H9 (cell line): ENCODE measurements around the gene FOXD1. TPM values are rescaled to one million over a fixed set of nuclear protein-coding genes. Genes with fewer than 3 reads are reported as not detected.

Experiments used
- DNase-seq: peaks from one replicate; pipeline ENCODE4 v3.0.0-alpha.2; 2017
- H2AFZ ChIP-seq: one replicate; pipeline ENCODE4 v1.6.1; 2013; ENCODE audit warnings: mild to moderate bottlenecking, low read length, control low read depth, moderate library complexity
- H2AK5ac ChIP-seq: 2 replicates; pipeline ENCODE4 v1.6.1; 2013; ENCODE audit warnings: low read length, control low read depth, mixed read lengths; ENCODE audit not compliant: insufficient read length
- H2BK120ac ChIP-seq: one replicate; pipeline ENCODE4 v1.6.1; 2013; ENCODE audit warnings: low read depth, mild to moderate bottlenecking, low read length, control low read depth, inconsistent platforms; ENCODE audit not compliant: poor library complexity, severe bottlenecking
- H2BK12ac ChIP-seq: 2 replicates; pipeline ENCODE4 v1.6.1; 2013; ENCODE audit warnings: low read length, control low read depth, mixed read lengths, low read depth; ENCODE audit not compliant: insufficient read length
- H2BK15ac ChIP-seq: 2 replicates; pipeline ENCODE4 v1.6.1; 2013; ENCODE audit warnings: low read depth, low read length, control low read depth
- H2BK20ac ChIP-seq: one replicate; pipeline ENCODE4 v1.6.1; 2013; ENCODE audit warnings: low read depth, mild to moderate bottlenecking, low read length, control low read depth, inconsistent platforms; ENCODE audit not compliant: poor library complexity, severe bottlenecking
- H2BK5ac ChIP-seq: 2 replicates; pipeline ENCODE4 v1.6.1; 2013; ENCODE audit warnings: low read length, control low read depth, mixed read lengths; ENCODE audit not compliant: insufficient read length
- H3K14ac ChIP-seq: 2 replicates; pipeline ENCODE4 v1.6.1; 2013; ENCODE audit warnings: low read length, control low read depth; ENCODE audit not compliant: insufficient read depth
- H3K18ac ChIP-seq: 2 replicates; pipeline ENCODE4 v1.6.1; 2013; ENCODE audit warnings: low read depth, mild to moderate bottlenecking, mixed read lengths, low read length, control low read depth; ENCODE audit not compliant: insufficient read length
- H3K23ac ChIP-seq: 2 replicates; pipeline ENCODE4 v1.6.1; 2013; ENCODE audit warnings: low read length, control low read depth, mixed read lengths, low read depth; ENCODE audit not compliant: insufficient read length
- H3K23me2 ChIP-seq: 2 replicates; pipeline ENCODE4 v1.6.1; 2013; ENCODE audit warnings: low read depth, mild to moderate bottlenecking, mixed read lengths, low read length, control low read depth; ENCODE audit not compliant: insufficient read length, poor library complexity, severe bottlenecking
- H3K27ac ChIP-seq: 2 replicates; pipeline ENCODE4 v1.5.1; 2013; ENCODE audit warnings: low read length, control low read depth, mixed read lengths, low read depth; ENCODE audit not compliant: insufficient read length
- H3K27me3 ChIP-seq: 2 replicates; pipeline ENCODE4 v1.6.1; 2013; ENCODE audit warnings: low read length, control low read depth, inconsistent platforms; ENCODE audit not compliant: insufficient read depth
- H3K4ac ChIP-seq: 2 replicates; pipeline ENCODE4 v1.6.1; 2013; ENCODE audit warnings: low read depth, mild to moderate bottlenecking, control low read depth, inconsistent platforms, low read length, moderate library complexity
- H3K4me1 ChIP-seq: 2 replicates; pipeline ENCODE4 v1.6.1; 2013; ENCODE audit warnings: low read length, control low read depth, inconsistent platforms; ENCODE audit not compliant: insufficient read depth
- H3K4me2 ChIP-seq: 2 replicates; pipeline ENCODE4 v1.6.1; 2013; ENCODE audit warnings: low read length, control low read depth, mixed read lengths; ENCODE audit not compliant: insufficient read length, insufficient read depth
- H3K56ac ChIP-seq: 2 replicates; pipeline ENCODE4 v1.6.1; 2013; ENCODE audit warnings: low read depth, mild to moderate bottlenecking, mixed read lengths, low read length, control low read depth; ENCODE audit not compliant: insufficient read length
- H3K79me1 ChIP-seq: 2 replicates; pipeline ENCODE4 v1.6.1; 2013; ENCODE audit warnings: low read depth, mild to moderate bottlenecking, moderate library complexity, low read length, control low read depth, inconsistent platforms; ENCODE audit not compliant: insufficient read depth, poor library complexity, severe bottlenecking
- H3K79me2 ChIP-seq: 2 replicates; pipeline ENCODE4 v1.6.1; 2013; ENCODE audit warnings: low read length, control low read depth, inconsistent platforms; ENCODE audit not compliant: insufficient read depth
- H3K9ac ChIP-seq: 2 replicates; pipeline ENCODE4 v1.6.1; 2013; ENCODE audit warnings: low read length, control low read depth, mixed read lengths; ENCODE audit not compliant: insufficient read length; ENCODE audit errors: extremely low read depth
- H3K9me3 ChIP-seq: one replicate; pipeline ENCODE4 v1.6.1; 2013; ENCODE audit warnings: low read depth, low read length, inconsistent platforms; ENCODE audit not compliant: control insufficient read depth
- H3T11ph ChIP-seq: one replicate; pipeline ENCODE4 v1.6.1; 2013; ENCODE audit warnings: mild to moderate bottlenecking, low read length, control low read depth, inconsistent platforms
- H4K20me1 ChIP-seq: one replicate; pipeline ENCODE4 v1.6.1; 2013; ENCODE audit not compliant: control insufficient read depth, insufficient read length, insufficient read depth
- H4K5ac ChIP-seq: 2 replicates; pipeline ENCODE4 v1.6.1; 2013; ENCODE audit warnings: low read depth, mild to moderate bottlenecking, mixed read lengths, low read length, control low read depth; ENCODE audit not compliant: insufficient read length
- H4K8ac ChIP-seq: replicated peaks from 2 replicates; pipeline ENCODE4 v1.6.1; 2013; ENCODE audit warnings: low read length, control low read depth, mixed read lengths, low read depth; ENCODE audit not compliant: insufficient read length
- H4K91ac ChIP-seq: 2 replicates; pipeline ENCODE4 v1.6.1; 2013; ENCODE audit warnings: low read depth, mild to moderate bottlenecking, moderate library complexity, mixed read lengths, low read length, control low read depth; ENCODE audit not compliant: insufficient read length
- H3K27ac Mint-ChIP-seq, 3 experiments: 2 replicates in 2 of 3; 3 replicates in 1 of 3; pipeline ENCODE4 v1.8.0; 2020 to 2021; ENCODE audit warnings: mixed read lengths in 3 of 3, mild to moderate bottlenecking in 1 of 3, moderate library complexity in 1 of 3
- H3K27me3 Mint-ChIP-seq: 2 replicates; pipeline ENCODE4 v1.8.0; 2021; ENCODE audit warnings: low read depth, mild to moderate bottlenecking, moderate library complexity, mixed read lengths
- H3K36me3 Mint-ChIP-seq, 3 experiments: 2 replicates in 2 of 3; 3 replicates in 1 of 3; pipeline ENCODE4 v1.8.0; 2020 to 2021; ENCODE audit warnings: low read depth in 3 of 3, mixed read lengths in 3 of 3; ENCODE audit not compliant: insufficient read depth in 1 of 3
- H3K4me1 Mint-ChIP-seq, 2 experiments: 2 replicates each; pipeline ENCODE4 v1.8.0; 2020; ENCODE audit warnings: mixed read lengths in 2 of 2
- H3K4me3 Mint-ChIP-seq, 2 experiments: 2 replicates in 1 of 2; 3 replicates in 1 of 2; pipeline ENCODE4 v1.8.0; 2020 to 2021; ENCODE audit warnings: mild to moderate bottlenecking in 2 of 2, mixed read lengths in 2 of 2, moderate library complexity in 1 of 2
- H3K9me3 Mint-ChIP-seq, 2 experiments: 2 replicates in 1 of 2; 3 replicates in 1 of 2; pipeline ENCODE4 v1.8.0; 2020; ENCODE audit warnings: mild to moderate bottlenecking in 2 of 2, mixed read lengths in 2 of 2, moderate library complexity in 1 of 2
- CTCF ChIP-seq: fragments of 200-600 bp; sonication (generic); conservative IDR thresholded peaks from 3 replicates; pipeline ENCODE4 v1.8.0; 2021; ENCODE audit warnings: antibody characterized with exemption, mild to moderate bottlenecking
- WGBS: extraction: QIAGEN DNeasy Blood & Tissue Kit; methylation state at CpG from one replicate; pipeline ENCODE4 v1.1.7; 2013; ENCODE audit warnings: missing lambda C conversion rate, low lambda C conversion rate, mixed read lengths; ENCODE audit not compliant: insufficient read length; ENCODE audit errors: extremely low coverage; 5-methylcytosine and 5-hydroxymethylcytosine counted together
- total RNA-seq: library from RNA; stranded (reverse); gene quantifications from 2 replicates; pipeline ENCODE4 v1.2.1, GENCODE V29; 2021

Gene FOXD1
- total RNA-seq, 1 experiment from 2014 or later, result 0.20 TPM

- Histone ChIP-seq H4K91ac (no peak overlapping the region), H2AK5ac (no peak overlapping the region), H3K23me2 (no peaks in the 10 kb centered on the region), H2BK12ac (no peak overlapping the region), H2BK120ac (no peak overlapping the region), H2AFZ (no peak overlapping the region), H3K9ac (no peak overlapping the region), H3T11ph (no peak overlapping the region), H3K79me2 (no peaks in the 10 kb centered on the region), H3K56ac (no peak overlapping the region), H4K20me1 (no peaks in the 10 kb centered on the region), H3K79me1 (no peaks in the 10 kb centered on the region), H3K4me2 (no peak overlapping the region), H3K4ac (no peak overlapping the region), H4K5ac (no peak overlapping the region), H3K9me3 (no peaks in the 10 kb centered on the region), H2BK15ac (no peak overlapping the region), H3K27me3 (peaks cover 8% of the 10 kb centered on the region; the same call in 1 of the 2 replicates), H3K14ac (no peak overlapping the region), H3K23ac (no peak overlapping the region), H3K18ac (no peak overlapping the region), H2BK20ac (no peak overlapping the region), H2BK5ac (no peak overlapping the region), H3K27ac (no peak overlapping the region), H4K8ac (no peak overlapping the region), H3K4me1 (no peaks in the 10 kb centered on the region)
- H3K4me3 Mint-ChIP-seq, result no peak overlapping the region
- no peak for DNase-seq
- no peak for TF ChIP-seq CTCF
- H3K4me1 Mint-ChIP-seq, result no peaks in the 10 kb centered on the region; a peak in 1 of 4 replicates
- H3K36me3 Mint-ChIP-seq, result no peaks in the 10 kb centered on the region; a peak in 1 of 7 replicates
- H3K9me3 Mint-ChIP-seq, result peaks cover 2 to 5% of the 10 kb centered on the region in 2 experiments; a peak in 3 of 5 replicates
- H3K27ac Mint-ChIP-seq, result no peak overlapping the region
- peaks cover 94% of the 10 kb centered on the region for H3K27me3 Mint-ChIP-seq
- WGBS, result no CpG with 5 or more reads among the region's 3 CpGs
These were observed 22.5 kb downstream of the FOXD1 start for GRCh38 chr5:73426034-73426433.
